ENCODE data around the gene MPIG6B.

MPIG6B gene

GRCh38 chr6:31722173-31722572 is 1.0 kb upstream of the MPIG6B start:
- no peaks in the 10 kb centered on the region for H3K4me1 ChIP-seq (ENCODE audit: control insufficient read depth, insufficient read depth, low read length, poor library complexity, severe bottlenecking)
- peaks cover 30% of the 10 kb centered on the region for H3K36me3 ChIP-seq (ENCODE audit: control insufficient read depth, insufficient read depth, low read length)
- H3K4me3 ChIP-seq (ENCODE audit: extremely low read depth, insufficient read depth, low read length, poor library complexity, severe bottlenecking), result no peak overlapping the region
- no peaks in the 10 kb centered on the region for H3K9me3 ChIP-seq (ENCODE audit: control insufficient read depth, low read length)
- 83 to 87% methylated on average over 3 of the region's 3 CpGs for WGBS, 2 experiments (ENCODE audit: insufficient coverage in 2 of 2)
- no peak overlapping the region for H3K27ac ChIP-seq (ENCODE audit: low read depth, low read length, severe bottlenecking)

GRCh38 chr6:31723980-31724691 is 963 bp downstream of the MPIG6B start:
- Histone ChIP-seq H3K4me3 (ENCODE audit: extremely low read depth, insufficient read depth, low read length, poor library complexity, severe bottlenecking) (no peak overlapping the region), H3K4me1 (ENCODE audit: control insufficient read depth, insufficient read depth, low read length, poor library complexity, severe bottlenecking) (peaks cover 3% of the 10 kb centered on the region), H3K27ac (ENCODE audit: low read depth, low read length, severe bottlenecking) (no peak overlapping the region), H3K9me3 (ENCODE audit: control insufficient read depth, low read length) (no peaks in the 10 kb centered on the region), H3K36me3 (ENCODE audit: control insufficient read depth, insufficient read depth, low read length) (peaks cover 47% of the 10 kb centered on the region)
- 94 to 97% methylated on average over 23 to 24 of the region's 25 CpGs for WGBS, 2 experiments (ENCODE audit: insufficient coverage in 2 of 2)

GRCh38 chr6:31725502-31726350 is 2.6 kb downstream of the MPIG6B start:
- no peak overlapping the region for H3K27ac ChIP-seq (ENCODE audit: low read depth, low read length, severe bottlenecking)
- no peaks in the 10 kb centered on the region for H3K9me3 ChIP-seq (ENCODE audit: control insufficient read depth, low read length)
- WGBS, 2 experiments (ENCODE audit: insufficient coverage in 2 of 2), result 92 to 94% methylated on average over 8 to 12 of the region's 12 CpGs
- peaks cover 49% of the 10 kb centered on the region for H3K36me3 ChIP-seq (ENCODE audit: control insufficient read depth, insufficient read depth, low read length)
- no peak overlapping the region for H3K4me3 ChIP-seq (ENCODE audit: extremely low read depth, insufficient read depth, low read length, poor library complexity, severe bottlenecking)
- H3K4me1 ChIP-seq (ENCODE audit: control insufficient read depth, insufficient read depth, low read length, poor library complexity, severe bottlenecking), result peaks cover 6% of the 10 kb centered on the region

GRCh38 chr6:31727034-31727716 is 4.0 kb downstream of the MPIG6B start:
- H3K4me3 ChIP-seq (ENCODE audit: extremely low read depth, insufficient read depth, low read length, poor library complexity, severe bottlenecking), result no peak overlapping the region
- H3K36me3 ChIP-seq (ENCODE audit: control insufficient read depth, insufficient read depth, low read length), result peaks cover 64% of the 10 kb centered on the region

GRCh38 chr6:31727717-31728671 is 4.8 kb downstream of the MPIG6B start:
- Histone ChIP-seq H3K9me3 (ENCODE audit: control insufficient read depth, low read length) (no peaks in the 10 kb centered on the region), H3K4me1 (ENCODE audit: control insufficient read depth, insufficient read depth, low read length, poor library complexity, severe bottlenecking) (peaks cover 24% of the 10 kb centered on the region), H3K36me3 (ENCODE audit: control insufficient read depth, insufficient read depth, low read length) (peaks cover 71% of the 10 kb centered on the region), H3K27ac (ENCODE audit: low read depth, low read length, severe bottlenecking) (no peak overlapping the region), H3K4me3 (ENCODE audit: extremely low read depth, insufficient read depth, low read length, poor library complexity, severe bottlenecking) (no peak overlapping the region)
- WGBS, 2 experiments (ENCODE audit: insufficient coverage in 2 of 2), result 93 to 96% methylated on average over 32 to 35 of the region's 41 CpGs

More at GRCh38 chr6:31727034-31727716, 4.0 kb downstream of the MPIG6B start:
- H3K4me1 ChIP-seq (ENCODE audit: control insufficient read depth, insufficient read depth, low read length, poor library complexity, severe bottlenecking), result peaks cover 20% of the 10 kb centered on the region
- H3K27ac ChIP-seq (ENCODE audit: low read depth, low read length, severe bottlenecking), result no peak overlapping the region
- no peaks in the 10 kb centered on the region for H3K9me3 ChIP-seq (ENCODE audit: control insufficient read depth, low read length)
- 90 to 96% methylated on average over 2 to 5 of the region's 7 CpGs for WGBS, 2 experiments (ENCODE audit: insufficient coverage in 2 of 2)

- WGBS, 2 experiments (ENCODE audit: insufficient coverage in 2 of 2), result 56 to 61% methylated on average over 26 to 28 of the region's 36 CpGs
- Histone ChIP-seq H3K27ac (ENCODE audit: low read depth, low read length, severe bottlenecking) (peak within 1 kb of the TSS; percentile 94), H3K4me1 (ENCODE audit: control insufficient read depth, insufficient read depth, low read length, poor library complexity, severe bottlenecking) (peaks cover 30% of the 10 kb centered on the region), H3K4me3 (ENCODE audit: extremely low read depth, insufficient read depth, low read length, poor library complexity, severe bottlenecking) (peak within 1 kb of the TSS; percentile 94), H3K9me3 (ENCODE audit: control insufficient read depth, low read length) (no peaks in the 10 kb centered on the region), H3K36me3 (ENCODE audit: control insufficient read depth, insufficient read depth, low read length) (peaks cover 79% of the 10 kb centered on the region)
Observed at GRCh38 chr6:31728767-31729514, 5.8 kb downstream of the MPIG6B start, which contains the start of gene DDAH2. DDAH2 (minus strand) TSS chr6:31729299; CDS start chr6:31729161, 138 bp downstream.

GRCh38 chr6:31729515-31729978 is 6.4 kb downstream of the MPIG6B start:
- peak overlapping the region; percentile 94 for H3K4me3 ChIP-seq (ENCODE audit: extremely low read depth, insufficient read depth, low read length, poor library complexity, severe bottlenecking)
- 0% methylated on average over 13 to 18 of the region's 29 CpGs for WGBS, 2 experiments (ENCODE audit: insufficient coverage in 2 of 2)
- peak overlapping the region; percentile 94 for H3K27ac ChIP-seq (ENCODE audit: low read depth, low read length, severe bottlenecking)
- H3K4me1 ChIP-seq (ENCODE audit: control insufficient read depth, insufficient read depth, low read length, poor library complexity, severe bottlenecking), result peaks cover 30% of the 10 kb centered on the region
- peaks cover 84% of the 10 kb centered on the region for H3K36me3 ChIP-seq (ENCODE audit: control insufficient read depth, insufficient read depth, low read length)
- H3K9me3 ChIP-seq (ENCODE audit: control insufficient read depth, low read length), result no peaks in the 10 kb centered on the region

GRCh38 chr6:31729979-31730630 is 6.9 kb downstream of the MPIG6B start:
- H3K4me1 ChIP-seq (ENCODE audit: control insufficient read depth, insufficient read depth, low read length, poor library complexity, severe bottlenecking), result peaks cover 30% of the 10 kb centered on the region
- peak overlapping the region; percentile 94 for H3K4me3 ChIP-seq (ENCODE audit: extremely low read depth, insufficient read depth, low read length, poor library complexity, severe bottlenecking)
- H3K36me3 ChIP-seq (ENCODE audit: control insufficient read depth, insufficient read depth, low read length), result peaks cover 79% of the 10 kb centered on the region
- no peaks in the 10 kb centered on the region for H3K9me3 ChIP-seq (ENCODE audit: control insufficient read depth, low read length)
- H3K27ac ChIP-seq (ENCODE audit: low read depth, low read length, severe bottlenecking), result peak overlapping the region; percentile 94
- WGBS, 2 experiments (ENCODE audit: insufficient coverage in 2 of 2), result 0 to 1% methylated on average over 26 to 34 of the region's 46 CpGs

- WGBS, 2 experiments (ENCODE audit: insufficient coverage in 2 of 2), result 85 to 90% methylated on average over 4 to 6 of the region's 11 CpGs
- Histone ChIP-seq H3K27ac (ENCODE audit: low read depth, low read length, severe bottlenecking) (peak overlapping the region; percentile 94), H3K4me3 (ENCODE audit: extremely low read depth, insufficient read depth, low read length, poor library complexity, severe bottlenecking) (peak overlapping the region; percentile 94), H3K4me1 (ENCODE audit: control insufficient read depth, insufficient read depth, low read length, poor library complexity, severe bottlenecking) (peaks cover 30% of the 10 kb centered on the region), H3K9me3 (ENCODE audit: control insufficient read depth, low read length) (no peaks in the 10 kb centered on the region), H3K36me3 (ENCODE audit: control insufficient read depth, insufficient read depth, low read length) (peaks cover 74% of the 10 kb centered on the region)
Observed at GRCh38 chr6:31730631-31731086, 7.5 kb downstream of the MPIG6B start.

All from mesodermal cell (in vitro differentiated cells).